HG03457 (cell line): ENCODE measurements around the gene QPRT.
"Not testable (repeated sequence)": the region's sequence is repeated elsewhere in the genome, so short reads cannot be mapped to it uniquely, and the experiment has no call there.

Source experiments
- ATAC-seq: cut with Tn5 transposase; IDR thresholded peaks from one replicate; pipeline ENCODE4 v1.9.1; 2021; ENCODE audit warnings: moderate number of reproducible peaks; ENCODE audit not compliant: unreplicated experiment

QPRT gene

GRCh38 chr16:29678691-29679267, at the start of gene QPRT:
Gene QPRT (plus strand): TSS chr16:29679180. CDS start chr16:29679198, 18 bp downstream.
- no peak for ATAC-seq

- ATAC-seq, result not testable (repeated sequence)
Observed at GRCh38 chr16:29629318-29629717, 49.7 kb upstream of the QPRT start.

GRCh38 chr16:29631658-29632057, 47.3 kb upstream of the QPRT start:
- not testable (repeated sequence) for ATAC-seq

- not testable (repeated sequence) for ATAC-seq
Observed at GRCh38 chr16:29635902-29636301, 43.1 kb upstream of the QPRT start.

- ATAC-seq, result not testable (repeated sequence)
Observed at GRCh38 chr16:29636368-29636767, 42.6 kb upstream of the QPRT start.

GRCh38 chr16:29638751-29639150, 40.2 kb upstream of the QPRT start:
- ATAC-seq, result not testable (repeated sequence)

GRCh38 chr16:29641561-29641960, 37.4 kb upstream of the QPRT start:
- ATAC-seq, result no peak

- ATAC-seq, result no peak
Observed at GRCh38 chr16:29643596-29643995, 35.4 kb upstream of the QPRT start.

- peak; percentile 41 for ATAC-seq
Observed at GRCh38 chr16:29644338-29644857, 34.6 kb upstream of the QPRT start.

GRCh38 chr16:29644973-29645693, 33.8 kb upstream of the QPRT start:
- ATAC-seq, result no peak

- ATAC-seq, result no peak
Observed at GRCh38 chr16:29645694-29646187, 33.2 kb upstream of the QPRT start.

GRCh38 chr16:29646947-29647346, 32.0 kb upstream of the QPRT start:
- ATAC-seq, result no peak

- ATAC-seq, result no peak
Observed at GRCh38 chr16:29649588-29650494, 29.1 kb upstream of the QPRT start.

GRCh38 chr16:29650771-29651170, 28.2 kb upstream of the QPRT start:
- no peak for ATAC-seq

GRCh38 chr16:29651774-29652349, 27.1 kb upstream of the QPRT start:
- ATAC-seq, result no peak

- ATAC-seq, result no peak
Observed at GRCh38 chr16:29653471-29653870, 25.5 kb upstream of the QPRT start.

GRCh38 chr16:29653890-29654289, 25.1 kb upstream of the QPRT start:
- not testable (repeated sequence) for ATAC-seq

- no peak for ATAC-seq
Observed at GRCh38 chr16:29656688-29657523, 22.1 kb upstream of the QPRT start.

- ATAC-seq, result no peak
Observed at GRCh38 chr16:29658705-29659104, 20.3 kb upstream of the QPRT start.
